ENCODE measurements around the gene SLC35A3. TPM values are rescaled to one million over a fixed set of nuclear protein-coding genes. Genes with fewer than 3 reads are reported as not detected.

Gene SLC35A3
- 23.6 and 32.3 TPM in 2 replicates for total RNA-seq (2012; rRNA removed)

DNA sequence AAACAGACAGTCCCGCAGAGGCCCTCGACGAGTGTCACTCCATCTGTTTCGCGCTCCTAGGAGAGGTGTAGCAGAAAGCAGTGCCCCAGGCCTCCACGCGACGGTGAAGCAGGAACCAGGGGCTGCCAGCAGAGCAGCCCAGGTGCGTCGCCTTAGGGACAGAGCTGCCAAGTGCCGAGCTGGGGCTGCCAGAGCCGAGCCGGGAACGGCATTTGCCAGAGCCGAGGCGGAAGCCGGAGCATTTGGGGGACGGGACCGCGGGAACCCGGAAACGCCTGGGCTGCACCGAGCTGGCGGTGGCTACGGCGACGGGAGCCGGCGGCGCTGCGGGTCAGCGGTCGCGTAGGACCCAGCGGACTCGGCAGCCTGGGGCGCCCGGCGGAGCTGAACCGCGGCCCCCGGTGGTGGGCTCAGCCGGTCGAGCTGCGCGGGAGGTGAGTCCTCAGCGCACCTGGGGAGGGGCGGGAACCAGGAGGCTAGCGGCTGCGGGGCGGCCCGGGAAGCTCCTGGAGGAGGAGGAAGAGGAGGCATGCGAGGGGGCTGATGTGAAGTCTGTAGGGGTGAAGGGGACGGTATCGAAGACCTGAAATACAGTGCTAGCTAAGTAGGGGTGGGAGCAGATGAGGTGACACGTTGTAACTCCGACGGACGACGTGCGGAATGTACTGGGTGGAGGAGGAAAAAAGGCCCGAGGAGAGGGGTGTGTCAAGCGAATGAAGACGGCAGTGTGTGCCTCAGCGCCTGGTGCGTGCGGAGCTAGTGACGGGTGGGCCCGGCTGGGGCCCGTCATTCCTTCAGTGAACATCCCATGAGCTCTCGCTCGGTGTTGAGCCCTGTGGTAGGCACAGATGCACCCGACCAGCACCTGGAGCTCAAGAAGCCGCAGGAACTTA lies at the start of gene SLC35A3:
Gene SLC35A3, plus strand, starts transcription at position 268 of the 893 bp plus-strand sequence. CDS start 23,559 bp downstream, outside the sequence.
- Histone ChIP-seq H3K4me1 (ENCODE audit: control insufficient read depth, insufficient read depth, low read length) (peaks cover 20% of the 10 kb centered on the region), H3K36me3 (ENCODE audit: insufficient read depth, low read length) (no peaks in the 10 kb centered on the region), H3K4me3 (ENCODE audit: low read length) (peak within 1 kb of the TSS; percentile 97), H3K9me3 (replicated peaks; ENCODE audit: low read length) (no peaks in the 10 kb centered on the region), H3K27me3 (ENCODE audit: control insufficient read depth, insufficient read depth, low read length) (no peaks in the 10 kb centered on the region), H3K9ac (ENCODE audit: low read depth, low read length) (peak within 1 kb of the TSS; percentile 89), H3K4me2 (ENCODE audit: low read length) (peak within 1 kb of the TSS; percentile 95)

DNA sequence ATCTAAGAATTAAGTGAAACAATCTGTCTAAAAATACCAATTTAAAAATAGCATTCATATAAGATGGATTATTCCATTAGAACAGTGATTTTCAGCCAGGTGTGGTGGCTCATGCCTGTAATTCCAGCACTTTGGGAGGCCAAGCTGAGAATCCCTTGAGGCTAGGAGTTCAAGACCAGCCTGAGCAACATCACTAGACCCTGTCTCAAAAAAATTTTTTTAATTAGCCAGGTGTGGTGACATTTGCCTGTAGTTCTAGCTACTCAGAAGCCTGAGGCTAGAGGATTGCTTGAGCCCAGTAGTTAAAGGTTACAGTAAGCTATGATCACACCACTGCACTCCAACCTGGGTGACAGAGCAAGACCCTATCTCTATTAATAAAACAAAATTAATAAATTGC lies 35.0 kb upstream of the SLC35A3 start:
- Histone ChIP-seq H3K4me2 (ENCODE audit: low read length) (no peak overlapping the region), H3K4me3 (ENCODE audit: low read length) (no peak overlapping the region), H3K9me3 (replicated peaks; ENCODE audit: low read length) (no peaks in the 10 kb centered on the region), H3K27me3 (ENCODE audit: control insufficient read depth, insufficient read depth, low read length) (no peaks in the 10 kb centered on the region), H3K9ac (ENCODE audit: low read depth, low read length) (no peak overlapping the region), H3K4me1 (ENCODE audit: control insufficient read depth, insufficient read depth, low read length) (no peaks in the 10 kb centered on the region), H3K36me3 (ENCODE audit: insufficient read depth, low read length) (no peaks in the 10 kb centered on the region)

DNA sequence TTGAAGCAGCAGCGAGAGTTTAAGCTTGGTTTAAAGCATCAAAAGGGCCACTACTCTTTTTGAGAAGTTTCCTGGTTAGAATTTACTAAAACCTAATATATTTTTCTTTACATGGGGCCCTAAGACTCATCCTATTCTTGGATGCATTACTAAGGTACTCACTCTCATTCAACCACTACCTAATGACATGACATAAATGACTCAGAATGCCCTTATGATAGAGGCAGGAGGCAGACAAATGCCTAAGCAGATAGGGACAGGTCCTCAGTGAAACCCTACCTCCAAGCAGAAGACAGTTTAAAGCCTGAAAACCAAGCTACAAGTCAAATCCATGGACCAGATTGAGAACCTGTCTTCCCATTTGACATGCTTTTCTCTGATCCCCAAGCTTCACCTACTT lies 34.3 kb upstream of the SLC35A3 start:
- no peak overlapping the region for H3K4me2 ChIP-seq (ENCODE audit: low read length)
- no peaks in the 10 kb centered on the region for H3K27me3 ChIP-seq (ENCODE audit: control insufficient read depth, insufficient read depth, low read length)
- no peak overlapping the region for H3K9ac ChIP-seq (ENCODE audit: low read depth, low read length)

DNA sequence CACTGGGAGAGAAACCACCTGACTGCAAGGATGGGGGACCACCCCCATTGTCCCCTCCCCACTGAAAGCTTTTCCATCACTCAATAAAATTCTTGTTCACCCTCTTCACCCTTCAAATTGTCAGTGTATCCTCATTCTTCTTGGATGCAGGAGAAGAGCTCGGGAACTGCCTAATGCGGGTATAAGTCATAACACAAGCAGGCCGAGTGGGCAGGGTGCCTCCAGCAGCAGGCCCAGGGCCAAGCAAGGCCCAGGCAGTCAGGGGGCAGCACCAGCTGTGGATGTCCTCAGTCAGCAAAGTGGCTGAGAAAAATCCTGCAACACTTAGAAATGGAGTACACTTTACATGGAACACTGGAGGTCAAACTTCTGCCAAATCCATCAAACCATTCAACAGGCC lies 33.7 kb upstream of the SLC35A3 start:
- H3K4me2 ChIP-seq (ENCODE audit: low read length) = no peak overlapping the region
- no peaks in the 10 kb centered on the region for H3K4me1 ChIP-seq (ENCODE audit: control insufficient read depth, insufficient read depth, low read length)
- no peaks in the 10 kb centered on the region for H3K9me3 ChIP-seq (replicated peaks; ENCODE audit: low read length)
- no peaks in the 10 kb centered on the region for H3K36me3 ChIP-seq (ENCODE audit: insufficient read depth, low read length)
- no peak overlapping the region for H3K4me3 ChIP-seq (ENCODE audit: low read length)
- no peak overlapping the region for H3K9ac ChIP-seq (ENCODE audit: low read depth, low read length)
- no peaks in the 10 kb centered on the region for H3K27me3 ChIP-seq (ENCODE audit: control insufficient read depth, insufficient read depth, low read length)

More for the DNA sequence above, 34.3 kb upstream of the SLC35A3 start:
- Histone ChIP-seq H3K36me3 (ENCODE audit: insufficient read depth, low read length) (no peaks in the 10 kb centered on the region), H3K4me1 (ENCODE audit: control insufficient read depth, insufficient read depth, low read length) (no peaks in the 10 kb centered on the region), H3K4me3 (ENCODE audit: low read length) (no peak overlapping the region), H3K9me3 (replicated peaks; ENCODE audit: low read length) (no peaks in the 10 kb centered on the region)

DNA sequence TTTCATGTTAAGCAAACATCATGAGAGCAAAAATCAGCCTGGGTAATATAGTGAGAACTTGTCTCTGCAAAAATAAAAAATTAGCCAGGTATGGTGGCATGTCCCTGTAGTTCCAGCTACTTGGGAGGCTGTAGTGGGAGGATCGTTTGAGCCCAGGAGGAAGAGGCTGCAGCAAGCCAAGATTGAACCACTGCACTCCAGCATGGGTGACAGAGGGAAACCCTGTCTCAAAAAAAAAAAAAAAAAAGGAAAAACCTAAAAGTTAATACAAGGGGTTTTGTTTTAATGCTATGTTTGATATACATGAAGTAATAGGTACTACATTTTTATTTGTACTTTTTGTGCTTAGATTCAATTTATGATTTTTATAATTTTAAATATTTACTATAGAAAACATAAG lies 27.1 kb upstream of the SLC35A3 start:
- Histone ChIP-seq H3K4me1 (ENCODE audit: control insufficient read depth, insufficient read depth, low read length) (peaks cover 5% of the 10 kb centered on the region), H3K27me3 (ENCODE audit: control insufficient read depth, insufficient read depth, low read length) (no peaks in the 10 kb centered on the region), H3K4me2 (ENCODE audit: low read length) (no peak overlapping the region), H3K36me3 (ENCODE audit: insufficient read depth, low read length) (no peaks in the 10 kb centered on the region), H3K4me3 (ENCODE audit: low read length) (no peak overlapping the region), H3K9ac (ENCODE audit: low read depth, low read length) (no peak overlapping the region), H3K9me3 (replicated peaks; ENCODE audit: low read length) (no peaks in the 10 kb centered on the region)

- Histone ChIP-seq H3K36me3 (ENCODE audit: insufficient read depth, low read length) (no peaks in the 10 kb centered on the region), H3K9me3 (replicated peaks; ENCODE audit: low read length) (no peaks in the 10 kb centered on the region), H3K4me1 (ENCODE audit: control insufficient read depth, insufficient read depth, low read length) (peaks cover 5% of the 10 kb centered on the region), H3K9ac (ENCODE audit: low read depth, low read length) (no peak overlapping the region), H3K4me3 (ENCODE audit: low read length) (no peak overlapping the region), H3K4me2 (ENCODE audit: low read length) (no peak overlapping the region), H3K27me3 (ENCODE audit: control insufficient read depth, insufficient read depth, low read length) (no peaks in the 10 kb centered on the region)
These were observed 26.5 kb upstream of the SLC35A3 start for GRCh38 chr1:99943223-99943794.

GRCh38 chr1:99944192-99944591 lies 25.6 kb upstream of the SLC35A3 start:
- Histone ChIP-seq H3K4me2 (ENCODE audit: low read length) (no peak overlapping the region), H3K9ac (ENCODE audit: low read depth, low read length) (no peak overlapping the region), H3K4me1 (ENCODE audit: control insufficient read depth, insufficient read depth, low read length) (peaks cover 5% of the 10 kb centered on the region), H3K36me3 (ENCODE audit: insufficient read depth, low read length) (no peaks in the 10 kb centered on the region), H3K4me3 (ENCODE audit: low read length) (no peak overlapping the region), H3K27me3 (ENCODE audit: control insufficient read depth, insufficient read depth, low read length) (no peaks in the 10 kb centered on the region), H3K9me3 (replicated peaks; ENCODE audit: low read length) (no peaks in the 10 kb centered on the region)

DNA sequence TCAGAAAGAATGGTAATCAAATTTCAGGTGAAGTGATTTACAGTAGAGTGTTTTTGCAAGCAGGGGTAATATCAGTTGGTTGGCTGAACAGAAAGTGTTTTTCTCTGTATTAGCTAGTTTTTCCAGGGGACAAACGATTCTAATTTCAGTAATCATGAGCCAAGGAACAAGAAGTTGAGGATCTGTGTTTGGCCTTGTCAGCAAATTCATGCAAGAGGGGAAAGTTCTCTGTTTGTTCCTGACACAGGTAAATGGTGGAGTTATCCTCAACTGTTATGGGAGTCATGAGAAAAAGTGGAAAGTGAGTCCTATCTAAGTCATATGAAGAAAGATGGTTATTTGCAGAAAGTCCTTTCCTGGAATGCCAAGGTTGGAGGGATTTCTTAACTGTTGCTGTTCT lies 24.6 kb upstream of the SLC35A3 start:
- Histone ChIP-seq H3K4me2 (ENCODE audit: low read length) (no peak overlapping the region), H3K27me3 (ENCODE audit: control insufficient read depth, insufficient read depth, low read length) (no peaks in the 10 kb centered on the region), H3K9ac (ENCODE audit: low read depth, low read length) (no peak overlapping the region), H3K9me3 (replicated peaks; ENCODE audit: low read length) (no peaks in the 10 kb centered on the region), H3K4me3 (ENCODE audit: low read length) (no peak overlapping the region), H3K4me1 (ENCODE audit: control insufficient read depth, insufficient read depth, low read length) (peaks cover 5% of the 10 kb centered on the region), H3K36me3 (ENCODE audit: insufficient read depth, low read length) (no peaks in the 10 kb centered on the region)

- Histone ChIP-seq H3K4me1 (ENCODE audit: control insufficient read depth, insufficient read depth, low read length) (no peaks in the 10 kb centered on the region), H3K4me3 (ENCODE audit: low read length) (no peak overlapping the region), H3K27me3 (ENCODE audit: control insufficient read depth, insufficient read depth, low read length) (no peaks in the 10 kb centered on the region), H3K9me3 (replicated peaks; ENCODE audit: low read length) (no peaks in the 10 kb centered on the region), H3K9ac (ENCODE audit: low read depth, low read length) (no peak overlapping the region), H3K36me3 (ENCODE audit: insufficient read depth, low read length) (no peaks in the 10 kb centered on the region), H3K4me2 (ENCODE audit: low read length) (no peak overlapping the region)
These were observed 19.3 kb upstream of the SLC35A3 start for GRCh38 chr1:99950486-99950885.

DNA sequence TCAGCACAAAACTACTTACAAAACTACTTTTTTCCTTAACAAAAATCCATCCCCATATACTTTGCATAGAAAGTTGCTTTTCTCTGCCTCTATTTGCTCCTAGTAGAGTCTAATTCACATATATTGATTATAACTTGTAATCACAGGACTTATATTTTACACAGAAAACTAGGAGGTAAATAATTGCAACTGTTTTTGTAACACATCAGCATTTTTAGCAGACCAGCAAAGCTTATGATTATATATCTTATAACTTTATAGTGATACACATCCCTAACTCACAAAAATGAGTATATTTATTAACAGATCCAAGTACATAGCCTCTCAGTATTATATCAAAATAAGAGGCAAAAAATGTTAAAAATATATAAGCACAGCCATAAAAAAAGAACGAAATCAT lies 17.3 kb upstream of the SLC35A3 start:
- Histone ChIP-seq H3K4me3 (ENCODE audit: low read length) (no peak overlapping the region), H3K4me2 (ENCODE audit: low read length) (no peak overlapping the region), H3K9ac (ENCODE audit: low read depth, low read length) (no peak overlapping the region), H3K4me1 (ENCODE audit: control insufficient read depth, insufficient read depth, low read length) (no peaks in the 10 kb centered on the region), H3K36me3 (ENCODE audit: insufficient read depth, low read length) (no peaks in the 10 kb centered on the region), H3K9me3 (replicated peaks; ENCODE audit: low read length) (no peaks in the 10 kb centered on the region), H3K27me3 (ENCODE audit: control insufficient read depth, insufficient read depth, low read length) (no peaks in the 10 kb centered on the region)

- no peaks in the 10 kb centered on the region for H3K9me3 ChIP-seq (replicated peaks; ENCODE audit: low read length)
- H3K36me3 ChIP-seq (ENCODE audit: insufficient read depth, low read length) = no peaks in the 10 kb centered on the region
- no peak overlapping the region for H3K4me3 ChIP-seq (ENCODE audit: low read length)
- H3K27me3 ChIP-seq (ENCODE audit: control insufficient read depth, insufficient read depth, low read length) = no peaks in the 10 kb centered on the region
- no peaks in the 10 kb centered on the region for H3K4me1 ChIP-seq (ENCODE audit: control insufficient read depth, insufficient read depth, low read length)
- H3K9ac ChIP-seq (ENCODE audit: low read depth, low read length) = no peak overlapping the region
- H3K4me2 ChIP-seq (ENCODE audit: low read length) = no peak overlapping the region
These were observed 14.4 kb upstream of the SLC35A3 start for GRCh38 chr1:99955375-99955774.

- no peaks in the 10 kb centered on the region for H3K27me3 ChIP-seq (ENCODE audit: control insufficient read depth, insufficient read depth, low read length)
- peak overlapping the region; percentile 11 for H3K4me2 ChIP-seq (ENCODE audit: low read length)
- H3K4me3 ChIP-seq (ENCODE audit: low read length) = no peak overlapping the region
- no peaks in the 10 kb centered on the region for H3K9me3 ChIP-seq (replicated peaks; ENCODE audit: low read length)
- no peaks in the 10 kb centered on the region for H3K36me3 ChIP-seq (ENCODE audit: insufficient read depth, low read length)
- no peaks in the 10 kb centered on the region for H3K4me1 ChIP-seq (ENCODE audit: control insufficient read depth, insufficient read depth, low read length)
- H3K9ac ChIP-seq (ENCODE audit: low read depth, low read length) = no peak overlapping the region
These were observed 13.0 kb upstream of the SLC35A3 start for GRCh38 chr1:99956755-99957154.
